Activated naive CD8-positive, alpha-beta T cell treated with anti-CD3 and anti-CD28 coated beads, Interleukin-2, amount 50 U/mL, for 16 hours (primary cell): Measurements from ENCODE around the gene DOCK2.

Experiments
- DNase-seq: peaks from one replicate; pipeline ENCODE4 v3.0.0-alpha.2; 2020; ENCODE audit warnings: low read depth, low spot score

The DOCK2 gene

DNA sequence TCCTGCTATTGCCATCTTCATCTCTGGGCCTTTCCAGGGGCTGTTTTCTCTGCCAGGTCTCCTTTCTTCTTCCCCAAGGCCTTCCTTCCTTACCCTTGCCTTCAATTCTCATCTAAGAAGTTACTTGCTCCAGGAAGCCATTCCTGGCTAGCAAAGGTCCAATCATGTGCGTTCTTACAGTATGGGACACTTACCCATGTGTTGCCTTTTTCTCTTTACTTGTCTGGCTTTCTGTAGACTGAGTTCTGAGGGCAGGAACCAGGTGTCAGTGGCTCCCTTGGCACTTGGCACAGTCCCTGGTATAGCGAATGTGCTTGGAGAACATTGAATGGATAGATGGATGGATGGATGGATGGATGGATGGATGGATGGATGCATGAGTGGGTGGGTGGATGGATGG is 478.9 kb downstream of the DOCK2 start:
- DNase-seq: no peak

DNA sequence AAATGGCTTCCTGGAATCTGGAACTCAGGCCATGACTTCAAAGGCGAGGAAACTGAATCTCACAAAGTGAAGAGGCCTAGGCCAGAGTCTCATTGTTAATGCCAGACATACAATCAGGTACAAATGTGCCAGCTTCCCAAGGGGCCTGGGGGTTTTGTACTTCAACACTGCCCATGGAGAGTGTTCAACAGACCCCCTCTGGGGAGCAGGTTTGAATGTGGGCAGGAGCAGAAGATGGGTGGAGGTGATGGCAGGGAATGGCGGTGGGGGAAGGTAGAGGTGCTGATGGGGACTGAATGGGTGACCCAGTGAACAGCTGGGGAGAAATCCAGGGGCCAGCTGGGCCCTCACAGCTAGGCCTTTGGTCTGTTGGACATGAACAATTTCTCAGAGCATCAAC is 480.7 kb downstream of the DOCK2 start:
- DNase-seq: no peak

DNA sequence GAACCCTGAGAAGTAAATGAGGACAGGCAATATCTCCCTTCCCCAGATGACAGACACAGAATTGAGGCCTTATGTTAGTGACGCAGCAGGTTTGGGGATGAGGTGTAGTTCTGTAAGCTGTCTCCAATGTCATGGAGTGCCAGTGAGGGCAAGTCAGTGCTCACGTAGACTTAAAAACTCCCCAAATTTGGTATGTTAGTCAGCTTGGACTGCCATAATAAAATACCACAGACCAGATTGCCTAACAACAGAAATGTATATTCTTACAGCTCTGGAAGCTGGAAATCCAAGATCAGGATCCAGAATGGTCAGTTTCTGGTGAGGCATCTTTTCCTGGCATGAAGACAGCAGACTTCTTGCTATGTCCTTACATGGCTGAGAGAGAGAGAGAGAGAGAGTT is 483.5 kb downstream of the DOCK2 start:
- no peak for DNase-seq

DNA sequence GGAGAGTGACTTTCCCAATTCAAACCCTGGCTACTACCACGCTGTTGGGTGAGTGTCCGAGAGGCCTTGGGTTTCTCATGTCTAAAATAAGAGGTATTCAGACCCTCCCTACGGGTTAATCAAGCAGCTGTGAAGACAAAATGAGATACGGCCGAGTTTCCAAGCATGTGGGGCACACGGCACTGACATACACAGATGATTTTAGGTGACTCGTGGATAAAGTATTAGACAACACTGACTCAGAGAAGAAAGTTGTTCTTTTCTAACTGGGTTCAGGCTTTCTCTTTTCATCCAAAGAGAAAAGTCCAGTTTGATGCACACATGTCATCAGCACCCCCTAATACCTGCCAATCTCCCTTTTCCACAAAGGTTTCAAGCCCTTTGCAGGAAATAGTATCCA is 484.2 kb downstream of the DOCK2 start:
- DNase-seq: no peak

DNA sequence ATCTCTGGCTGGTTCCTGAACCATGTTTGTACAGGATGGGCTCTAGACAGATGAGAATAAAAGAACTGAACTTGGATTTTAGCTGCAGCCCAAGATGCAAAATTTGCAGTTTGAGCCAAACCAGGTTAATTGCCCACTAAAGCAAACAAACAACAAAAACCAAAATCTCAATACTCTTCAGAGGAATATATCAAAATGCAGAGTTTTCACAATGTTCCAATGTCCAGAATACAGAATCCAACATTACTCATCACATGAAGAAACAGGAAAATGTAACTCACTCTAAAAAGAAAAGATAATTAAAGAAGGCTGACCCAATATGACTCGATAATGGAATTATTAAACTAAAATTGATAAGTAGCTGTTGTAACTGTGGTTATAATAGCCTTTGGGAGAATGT is 489.0 kb downstream of the DOCK2 start:
- DNase-seq: no peak

DNA sequence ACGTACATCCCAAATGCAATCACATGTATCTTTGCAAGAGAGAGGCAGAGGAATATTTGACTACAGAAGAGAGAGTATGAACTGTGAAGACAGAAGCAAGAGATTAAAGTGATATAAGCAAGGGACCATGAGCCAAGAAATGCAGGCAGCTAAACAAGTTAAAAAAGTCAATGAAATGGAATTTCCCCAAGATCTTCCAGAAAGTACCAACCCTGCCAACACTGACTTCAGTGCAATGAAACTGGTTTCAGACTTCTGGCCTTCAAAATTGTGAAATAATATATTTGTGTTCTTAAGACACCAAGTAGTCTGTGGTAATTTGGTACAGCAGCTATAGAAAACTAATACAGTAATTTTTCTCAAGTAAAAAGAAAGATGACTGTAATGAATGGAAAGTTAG is 489.6 kb downstream of the DOCK2 start:
- no peak for DNase-seq

DNA sequence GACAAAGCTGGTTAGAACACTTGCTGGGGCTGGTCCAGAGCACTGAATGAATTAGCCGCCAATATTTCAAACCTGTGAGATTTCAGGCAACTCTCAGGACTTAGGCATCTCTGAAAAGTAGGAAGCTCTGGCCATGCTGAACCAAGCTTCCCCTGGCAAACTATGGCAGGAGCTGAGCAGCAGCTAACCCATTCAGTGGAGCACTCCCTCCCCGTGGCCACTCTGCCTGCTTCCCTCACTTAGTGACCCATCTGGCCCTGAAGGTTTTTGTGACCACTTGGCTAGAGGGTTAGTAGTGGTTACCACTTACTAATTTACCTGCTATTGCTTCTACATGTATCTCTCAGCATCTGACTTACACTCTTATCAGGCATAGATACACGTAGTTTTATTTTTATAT is 494.2 kb downstream of the DOCK2 start:
- DNase-seq: no peak

DNA sequence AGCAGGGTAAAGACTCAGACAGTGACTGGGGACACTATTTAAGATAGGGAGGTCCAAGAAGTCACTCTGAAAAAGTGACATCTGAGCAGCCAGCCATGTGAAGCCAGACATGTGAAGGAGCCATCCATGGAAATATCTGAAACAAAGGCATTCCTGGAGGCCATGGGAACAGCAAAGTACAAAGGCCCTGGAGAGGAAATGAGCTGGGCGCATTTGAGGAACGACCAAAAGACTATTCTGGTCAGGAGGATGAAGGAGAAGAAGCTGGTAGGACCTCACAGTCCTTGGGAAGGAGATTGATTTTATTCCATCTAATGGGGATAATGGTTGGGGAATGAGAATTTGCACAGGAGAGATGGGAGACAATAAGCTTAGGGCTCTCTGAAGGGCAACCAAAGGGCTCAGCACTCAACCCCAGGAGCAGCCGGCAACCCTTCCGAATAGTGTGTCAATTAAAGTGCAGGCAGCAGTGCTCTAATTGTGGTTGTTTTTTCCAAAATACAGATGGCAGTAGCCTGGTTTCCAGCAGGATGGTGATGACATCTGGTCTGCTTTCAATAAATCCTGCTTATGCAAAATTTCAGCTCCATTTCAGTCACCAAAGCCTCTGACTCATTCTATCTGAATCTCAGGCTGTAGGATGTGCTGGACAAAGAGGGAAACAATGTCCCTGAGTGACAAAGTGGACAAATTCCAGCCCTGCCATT is 495.3 kb downstream of the DOCK2 start:
- no peak for DNase-seq
